ENCODE data around the gene TBCE. TPM values are rescaled to one million over a fixed set of nuclear protein-coding genes. Genes with fewer than 3 reads are reported as not detected.
A peak's percentile ranks its signal among the peaks of the same experiment; 100 is the strongest.

The TBCE gene
- polyA plus RNA-seq (ENCODE audit: low read depth in 6 of 6): 10 to 100 TPM in 5 of 6 donors, 1 to 10 TPM in 1; 8.5 to 23.7 (median 13.3) TPM

DNA sequence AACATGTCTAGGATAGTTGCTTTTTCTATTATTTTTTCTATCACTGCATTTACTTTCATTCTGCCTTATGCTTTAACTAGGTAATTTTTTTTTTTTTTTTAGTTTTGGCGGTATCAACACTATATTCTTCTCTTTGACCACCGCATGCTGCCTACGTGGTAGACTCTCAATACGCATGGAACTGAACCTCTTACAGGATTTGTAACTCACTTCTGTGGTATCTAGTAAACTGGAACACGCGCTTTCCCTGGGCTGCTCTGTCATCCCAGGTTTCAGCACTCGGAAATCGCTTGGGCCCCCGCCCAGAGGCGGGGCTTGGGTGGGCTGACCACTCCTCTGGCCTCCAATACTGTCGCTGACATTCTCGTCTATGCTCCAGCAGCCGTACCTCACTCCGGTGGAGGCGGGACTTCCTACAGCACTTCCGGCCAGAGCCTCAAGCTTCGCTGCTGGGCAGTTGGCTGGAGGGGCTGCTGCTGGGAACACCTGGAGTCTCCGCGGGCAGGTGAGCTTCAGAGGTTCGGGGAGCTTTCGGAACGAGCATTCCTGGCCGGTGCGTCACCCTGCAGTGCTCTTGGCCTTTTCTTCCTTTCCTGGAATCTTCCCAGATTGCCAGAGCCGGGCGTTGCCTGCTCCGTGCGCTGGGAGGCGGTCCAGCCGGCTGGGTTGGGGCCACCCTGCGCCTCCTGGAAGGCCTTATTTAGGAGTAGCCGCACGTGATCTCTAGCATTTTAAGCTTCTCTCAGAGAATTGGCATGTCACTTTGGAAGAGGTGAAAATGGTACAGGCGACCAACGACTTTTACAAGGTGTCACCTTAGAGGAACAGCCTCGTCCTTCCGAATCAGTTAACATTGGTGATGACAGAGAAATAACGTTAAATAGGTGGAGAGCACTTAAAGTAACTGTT lies at the start of gene TBCE:
Gene TBCE, plus strand, starts transcription at position 428 of the 909 bp plus-strand sequence. CDS start 12,623 bp downstream, outside the sequence.
- DNase-seq: peak; percentile 72

DNA sequence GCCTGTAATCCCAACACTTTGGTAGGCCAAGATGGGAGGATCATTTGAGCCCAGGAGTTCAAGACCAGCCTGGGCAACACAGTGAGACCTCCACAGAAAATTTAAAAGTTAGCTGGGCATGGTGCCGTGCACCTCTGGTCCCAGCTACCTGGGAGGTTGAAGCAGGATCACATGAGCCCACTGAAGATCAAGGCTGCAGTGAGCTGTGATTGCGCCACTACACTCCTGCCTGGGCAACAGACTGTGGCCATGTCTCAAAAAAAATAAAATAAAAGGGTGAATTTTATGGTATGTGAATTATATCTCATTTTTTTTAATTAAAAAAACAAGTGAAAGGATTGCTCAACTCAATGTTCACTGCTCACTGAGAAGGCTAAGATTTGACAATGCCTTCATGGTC lies 48.0 kb upstream of the TBCE start:
- peak overlapping the region in 1 of 6 donors; percentile 4 for H3K27ac Mint-ChIP-seq
- H3K4me1 Mint-ChIP-seq: peaks cover 44 to 72% (median 54%) of the 10 kb centered on the region in 3 donors
- H3K9me3 Mint-ChIP-seq: no peaks in the 10 kb centered on the region
- no peaks in the 10 kb centered on the region for H3K27me3 Mint-ChIP-seq
- H3K36me3 Mint-ChIP-seq: peaks cover 16 to 37% of the 10 kb centered on the region in 2 donors
- ATAC-seq (ENCODE audit: low read depth in 2 of 2) (no peak), DNase-seq (no peak)
- H3K4me3 Mint-ChIP-seq: no peak overlapping the region

More for the DNA sequence above, at the start of gene TBCE:
- peak; percentile 99 to 100 for ATAC-seq (ENCODE audit: low read depth in 2 of 2)
- Mint-ChIP-seq H3K4me3 (peak within 1 kb of the TSS; percentile 92 to 99 (median 99)), H3K27ac (peak within 1 kb of the TSS; percentile 86 to 98 (median 97)), H3K4me1 (peaks cover 18 to 40% (median 20%) of the 10 kb centered on the region in 3 donors), H3K36me3 (no peaks in the 10 kb centered on the region), H3K9me3 (no peaks in the 10 kb centered on the region), H3K27me3 (no peaks in the 10 kb centered on the region)

GRCh38 chr1:235320521-235321179 lies 46.6 kb upstream of the TBCE start:
- Mint-ChIP-seq H3K9me3 (no peaks in the 10 kb centered on the region), H3K27ac (peak overlapping the region; percentile 15 to 72 (median 55)), H3K36me3 (peaks cover 16 to 37% of the 10 kb centered on the region in 2 donors), H3K27me3 (no peaks in the 10 kb centered on the region), H3K4me3 (peak overlapping the region in 1 of 8 donors; percentile 0), H3K4me1 (peaks cover 45 to 74% (median 58%) of the 10 kb centered on the region in 3 donors)
- ATAC-seq (ENCODE audit: low read depth in 2 of 2): no peak
- DNase-seq: no peak

- Mint-ChIP-seq H3K4me1 (peaks cover 41 to 63% (median 49%) of the 10 kb centered on the region in 3 donors), H3K9me3 (no peaks in the 10 kb centered on the region), H3K27ac (peak overlapping the region in 4 of 6 donors; percentile 62 to 91 (median 78)), H3K36me3 (peaks cover 16 to 38% of the 10 kb centered on the region in 2 donors), H3K4me3 (peak overlapping the region in 6 of 8 donors; percentile 74 to 100 (median 79)), H3K27me3 (no peaks in the 10 kb centered on the region)
- no peak for ATAC-seq (ENCODE audit: low read depth in 2 of 2)
- DNase-seq: no peak
Observed at GRCh38 chr1:235324296-235324695, 42.9 kb upstream of the TBCE start.

- DNase-seq (peak; percentile 18), ATAC-seq (ENCODE audit: low read depth in 2 of 2) (no peak)
- Mint-ChIP-seq H3K4me3 (peak overlapping the region in 6 of 8 donors; percentile 74 to 100 (median 98)), H3K27me3 (no peaks in the 10 kb centered on the region), H3K27ac (peak overlapping the region in 5 of 6 donors; percentile 10 to 78 (median 47)), H3K4me1 (peaks cover 40 to 54% (median 49%) of the 10 kb centered on the region in 3 donors), H3K36me3 (peaks cover 15 to 35% of the 10 kb centered on the region in 2 donors), H3K9me3 (no peaks in the 10 kb centered on the region)
Observed at GRCh38 chr1:235325139-235325538, 42.1 kb upstream of the TBCE start.

GRCh38 chr1:235325854-235326253 lies 41.4 kb upstream of the TBCE start:
- DNase-seq: no peak
- Mint-ChIP-seq H3K36me3 (peaks cover 8 to 28% of the 10 kb centered on the region in 2 donors), H3K27ac (peak overlapping the region in 5 of 6 donors; percentile 8 to 100 (median 59)), H3K4me3 (peak overlapping the region in 6 of 8 donors; percentile 96 to 100 (median 100)), H3K4me1 (peaks cover 33 to 47% (median 43%) of the 10 kb centered on the region in 3 donors), H3K27me3 (no peaks in the 10 kb centered on the region), H3K9me3 (no peaks in the 10 kb centered on the region)
- ATAC-seq (ENCODE audit: low read depth in 2 of 2): no peak

GRCh38 chr1:235326719-235327558 lies 40.3 kb upstream of the TBCE start:
- Mint-ChIP-seq H3K9me3 (no peaks in the 10 kb centered on the region), H3K27me3 (no peaks in the 10 kb centered on the region), H3K36me3 (peaks cover 6 to 19% of the 10 kb centered on the region in 2 donors), H3K4me3 (peak overlapping the region in 6 of 8 donors; percentile 96 to 100 (median 100)), H3K4me1 (peaks cover 25 to 45% (median 38%) of the 10 kb centered on the region in 3 donors), H3K27ac (peak overlapping the region in 5 of 6 donors; percentile 98 to 100 (median 99))
- peak; percentile 28 to 33 for ATAC-seq (ENCODE audit: low read depth in 2 of 2)
- DNase-seq: peak; percentile 75

DNA sequence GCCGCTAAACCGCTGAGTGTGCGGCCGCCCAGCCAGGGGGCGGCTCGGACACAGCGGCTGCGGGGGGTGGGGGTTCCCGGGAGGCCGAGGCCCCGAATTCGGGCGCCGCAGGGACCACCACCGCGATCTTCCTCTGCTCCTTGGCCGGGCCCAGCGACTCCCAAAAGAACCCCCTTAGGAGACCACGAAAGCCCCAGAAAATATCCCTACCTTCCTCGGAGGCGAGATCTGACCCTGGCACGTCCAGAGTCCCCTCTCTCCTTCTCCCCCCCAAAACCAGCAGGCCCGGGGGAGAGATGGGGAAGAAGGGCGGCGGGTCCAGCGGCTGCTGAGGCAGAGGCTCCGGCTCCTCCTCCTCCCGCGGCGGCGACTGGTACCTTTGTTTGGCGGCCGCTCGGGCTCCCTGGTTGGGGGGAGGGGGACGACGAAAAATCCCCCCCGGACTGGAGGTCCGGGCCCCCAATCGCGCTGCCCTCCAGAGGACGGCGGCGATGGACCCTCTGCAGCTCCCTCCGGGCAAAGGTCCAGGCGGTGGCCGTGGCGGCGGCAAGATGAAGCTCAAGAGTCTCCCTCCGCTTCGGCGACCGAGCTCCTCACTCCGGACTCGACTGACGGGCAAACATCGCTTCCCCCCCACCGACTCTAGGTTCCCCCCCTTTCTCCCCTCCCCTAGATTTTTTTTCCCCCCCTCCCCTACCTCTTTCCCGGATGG lies 39.5 kb upstream of the TBCE start, which contains the start of gene ARID4B:
Gene ARID4B, minus strand, starts transcription at position 621 of the 712 bp plus-strand sequence. CDS start 1,260 bp downstream, outside the sequence.
- DNase-seq: no peak
- peaks cover 17 to 42% (median 38%) of the 10 kb centered on the region in 3 donors for H3K4me1 Mint-ChIP-seq

GRCh38 chr1:235328271-235329138 lies 38.7 kb upstream of the TBCE start, which contains the start of gene GGPS1:
Gene GGPS1 (plus strand): TSS chr1:235328570. CDS start chr1:235335265, 6,695 bp downstream.
- Mint-ChIP-seq H3K9me3 (no peaks in the 10 kb centered on the region), H3K4me1 (peaks cover 16 to 46% (median 46%) of the 10 kb centered on the region in 3 donors), H3K27me3 (no peaks in the 10 kb centered on the region), H3K36me3 (peaks cover 0 to 9% of the 10 kb centered on the region in 2 donors), H3K27ac (peak within 1 kb of the TSS in 2 of 6 donors; percentile 78 to 90), H3K4me3 (no peak within 1 kb of the TSS)
- peak; percentile 94 for DNase-seq
- ATAC-seq (ENCODE audit: low read depth in 2 of 2): peak; percentile 71 to 73

More for the DNA sequence above, 39.5 kb upstream of the TBCE start, which contains the start of gene ARID4B:
- Mint-ChIP-seq H3K27ac (peak within 1 kb of the TSS in 5 of 6 donors; percentile 98 to 100 (median 99)), H3K27me3 (no peaks in the 10 kb centered on the region), H3K9me3 (no peaks in the 10 kb centered on the region), H3K36me3 (peaks cover under 1 to 11% of the 10 kb centered on the region in 2 donors), H3K4me3 (peak within 1 kb of the TSS in 6 of 8 donors; percentile 96 to 100 (median 100))
- ATAC-seq (ENCODE audit: low read depth in 2 of 2): no peak

DNA sequence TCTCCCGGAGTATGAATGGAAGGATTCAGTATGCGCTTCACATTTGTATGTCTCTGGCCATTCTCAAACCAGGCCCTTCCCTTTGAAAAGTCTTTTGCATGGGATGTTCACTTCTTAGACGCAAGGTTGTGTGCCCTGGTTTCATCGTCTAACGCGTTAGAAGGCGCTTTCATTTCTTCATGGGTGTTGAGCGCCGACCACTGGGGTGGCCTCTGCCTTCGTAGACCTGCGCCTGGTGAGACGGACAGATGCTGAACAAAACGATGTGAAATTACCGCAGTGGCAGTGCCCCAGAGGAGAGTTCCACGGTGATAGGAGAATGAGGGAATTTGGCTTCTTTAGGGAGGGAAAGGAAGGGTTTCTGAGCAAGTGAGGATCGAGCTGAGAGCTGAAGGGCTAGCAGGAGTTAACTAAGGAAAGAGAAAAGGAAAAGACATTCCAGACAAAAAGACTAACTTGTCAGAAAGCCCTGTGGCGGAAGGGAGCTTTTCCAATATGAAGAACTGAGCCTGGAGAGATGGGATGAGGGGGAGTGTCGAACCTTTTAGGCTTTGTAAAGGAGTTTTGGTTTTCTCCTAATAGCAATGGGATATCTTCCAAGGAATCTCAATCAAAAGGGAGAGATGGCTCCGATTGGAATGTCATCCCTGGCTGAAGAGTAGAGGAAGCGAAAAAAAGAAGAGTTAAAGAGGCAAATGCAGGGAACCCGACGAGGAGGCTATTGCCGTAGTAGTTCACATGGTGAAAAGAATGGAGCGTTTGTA lies 37.9 kb upstream of the TBCE start:
- DNase-seq (peak; percentile 57), ATAC-seq (ENCODE audit: low read depth in 2 of 2) (peak; percentile 20 to 24)
- no peak overlapping the region for H3K27ac Mint-ChIP-seq
- H3K9me3 Mint-ChIP-seq: no peaks in the 10 kb centered on the region
- no peaks in the 10 kb centered on the region for H3K27me3 Mint-ChIP-seq
- no peak overlapping the region for H3K4me3 Mint-ChIP-seq
- H3K36me3 Mint-ChIP-seq: peaks cover 0 to 9% of the 10 kb centered on the region in 2 donors
- H3K4me1 Mint-ChIP-seq: peaks cover 20 to 46% (median 43%) of the 10 kb centered on the region in 3 donors

Data from naive B cell (primary cell).